OCI-LY1 (cell line): Measurements from ENCODE around the gene TNFSF9.

Experiments used
- EZH2 ChIP-seq: fragments of 200-600 bp; sonication (generic), shearing (Covaris generic); IDR thresholded peaks from 2 replicates; pipeline ENCODE4 v1.8.0; 2017; ENCODE audit warnings: borderline replicate concordance, mixed run types, mild to moderate bottlenecking, antibody characterized with exemption, low read length, moderate library complexity, mixed read lengths
- TF ChIP-seq, protein P1 (sequence below): fragments of 200-600 bp; sonication (generic), shearing (Covaris generic); IDR thresholded peaks from 2 replicates; pipeline ENCODE4 v1.5.1; 2017; ENCODE audit warnings: mild to moderate bottlenecking, antibody characterized with exemption, low read length, moderate library complexity, mixed read lengths

DNA sequence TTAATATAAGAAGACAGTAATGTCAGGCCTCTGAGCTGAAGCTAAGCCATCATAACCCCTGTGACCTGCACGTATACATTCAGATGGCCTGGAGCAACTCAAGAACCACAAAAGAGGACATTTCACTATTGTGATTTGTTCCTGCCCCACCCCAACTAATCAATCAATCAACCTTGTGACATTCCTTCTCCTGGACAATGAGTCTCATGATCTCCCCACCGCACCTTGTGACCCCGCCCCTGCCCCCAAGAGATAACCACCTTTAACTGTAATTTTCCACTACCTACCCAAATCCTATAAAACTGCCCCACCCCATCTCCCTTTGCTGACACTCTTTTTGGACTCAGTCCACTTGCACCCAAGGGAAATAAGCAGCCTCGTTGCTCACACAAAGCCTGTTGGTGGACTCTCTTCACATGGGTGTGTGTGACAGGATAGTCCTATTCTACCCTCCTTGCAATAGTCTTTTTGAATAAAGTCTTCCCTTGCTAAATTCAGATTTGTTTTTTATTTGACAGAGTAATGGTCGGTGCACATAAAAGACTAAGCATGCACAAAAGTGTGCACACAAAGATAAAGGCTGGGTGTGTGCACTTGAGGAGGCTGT is 46.1 kb downstream of the TNFSF9 start:
- TF ChIP-seq, protein P1, sequence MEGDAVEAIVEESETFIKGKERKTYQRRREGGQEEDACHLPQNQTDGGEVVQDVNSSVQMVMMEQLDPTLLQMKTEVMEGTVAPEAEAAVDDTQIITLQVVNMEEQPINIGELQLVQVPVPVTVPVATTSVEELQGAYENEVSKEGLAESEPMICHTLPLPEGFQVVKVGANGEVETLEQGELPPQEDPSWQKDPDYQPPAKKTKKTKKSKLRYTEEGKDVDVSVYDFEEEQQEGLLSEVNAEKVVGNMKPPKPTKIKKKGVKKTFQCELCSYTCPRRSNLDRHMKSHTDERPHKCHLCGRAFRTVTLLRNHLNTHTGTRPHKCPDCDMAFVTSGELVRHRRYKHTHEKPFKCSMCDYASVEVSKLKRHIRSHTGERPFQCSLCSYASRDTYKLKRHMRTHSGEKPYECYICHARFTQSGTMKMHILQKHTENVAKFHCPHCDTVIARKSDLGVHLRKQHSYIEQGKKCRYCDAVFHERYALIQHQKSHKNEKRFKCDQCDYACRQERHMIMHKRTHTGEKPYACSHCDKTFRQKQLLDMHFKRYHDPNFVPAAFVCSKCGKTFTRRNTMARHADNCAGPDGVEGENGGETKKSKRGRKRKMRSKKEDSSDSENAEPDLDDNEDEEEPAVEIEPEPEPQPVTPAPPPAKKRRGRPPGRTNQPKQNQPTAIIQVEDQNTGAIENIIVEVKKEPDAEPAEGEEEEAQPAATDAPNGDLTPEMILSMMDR = no peak
- no peak for TF ChIP-seq EZH2
